HepG2 (cell line): ENCODE results near the gene ZNF540. TPM values are rescaled to one million over a fixed set of nuclear protein-coding genes. Genes with fewer than 3 reads are reported as not detected.

Source experiments
- AGO1 ChIP-seq: fragments of 200-400 bp; formaldehyde crosslinking; IDR thresholded peaks from 2 replicates; pipeline ENCODE4 v1.6.1; 2017; ENCODE audit warnings: mild to moderate bottlenecking, low read depth, low read length, moderate library complexity; ENCODE audit not compliant: poor library complexity, severe bottlenecking
- CHD4 ChIP-seq: fragments of 200-600 bp; sonication (generic); IDR thresholded peaks from 2 replicates; pipeline ENCODE4 v1.7.0; 2017; ENCODE audit warnings: mild to moderate bottlenecking, low read length, borderline replicate concordance
- HDAC1 ChIP-seq: sonication (generic); formaldehyde crosslinking; IDR thresholded peaks from 2 replicates; pipeline ENCODE4 v1.5.1; 2020; ENCODE audit warnings: mild to moderate bottlenecking, missing genetic modification reagents
- KDM3A ChIP-seq: IDR thresholded peaks from 2 replicates; pipeline ENCODE4 v1.6.1; 2018; ENCODE audit warnings: low read depth, missing compliant biosample characterization
- NONO ChIP-seq, 2 experiments: fragments of 450-650 bp in 1 of 2; sonication (generic) in 1 of 2; formaldehyde crosslinking in 1 of 2; IDR thresholded peaks in 1 of 2; conservative IDR thresholded peaks in 1 of 2; 2 replicates each; pipeline versions ENCODE4 v1.6.1 to v1.8.0; 2017 to 2022; ENCODE audit warnings: mild to moderate bottlenecking in 1 of 2, missing genetic modification reagents in 1 of 2, moderate library complexity in 1 of 2
- SIX1 ChIP-seq: sonication (generic); formaldehyde crosslinking; IDR thresholded peaks from 2 replicates; pipeline ENCODE4 v1.4.0; 2020; ENCODE audit warnings: missing genetic modification reagents, borderline replicate concordance
- SMYD3 ChIP-seq: sonication (generic); formaldehyde crosslinking; IDR thresholded peaks from 2 replicates; pipeline ENCODE4 v1.8.1; 2023; ENCODE audit warnings: mild to moderate bottlenecking, missing genetic modification reagents
- SPEN ChIP-seq: sonication (generic); formaldehyde crosslinking; IDR thresholded peaks from 2 replicates; pipeline ENCODE4 v1.5.1; 2020; ENCODE audit warnings: low read depth, mild to moderate bottlenecking, missing genetic modification reagents
- XRCC5 ChIP-seq: fragments of 200-400 bp; formaldehyde crosslinking; optimal IDR thresholded peaks from 2 replicates; pipeline ENCODE3; 2017; ENCODE audit warnings: mild to moderate bottlenecking, low read length
- ZFP36L2 ChIP-seq: sonication (generic); formaldehyde crosslinking; IDR thresholded peaks from 2 replicates; pipeline ENCODE4 v1.4.0; 2020; ENCODE audit warnings: missing genetic modification reagents
- ZFP62 ChIP-seq: sonication (generic); formaldehyde crosslinking; IDR thresholded peaks from 2 replicates; pipeline ENCODE4 v1.4.0; 2020; ENCODE audit warnings: missing genetic modification reagents
- ZNF33A ChIP-seq: sonication (generic); formaldehyde crosslinking; IDR thresholded peaks from 2 replicates; pipeline ENCODE4 v1.5.1; 2020; ENCODE audit warnings: missing genetic modification reagents, mild to moderate bottlenecking, moderate library complexity, borderline replicate concordance
- ZNF672 ChIP-seq: sonication (generic); formaldehyde crosslinking; IDR thresholded peaks from 2 replicates; pipeline ENCODE4 v1.8.1; 2022; ENCODE audit warnings: missing genetic modification reagents
- ZNF780A ChIP-seq: sonication (generic); formaldehyde crosslinking; IDR thresholded peaks from 2 replicates; pipeline ENCODE4 v1.8.0; 2022; ENCODE audit warnings: mild to moderate bottlenecking, missing genetic modification reagents, moderate library complexity
- polyA plus RNA-seq, 8 experiments: library from polyadenylated mRNA; depleted of rRNA in 3 of 8; stranded (reverse) in 7 of 8; unstranded in 1 of 8; fragments of >200 nt; fragmentation: Illumina TruSeq in 4 of 8; extraction: Trizol in 4 of 8; gene quantifications; 2 replicates each; pipeline versions ENCODE4 v1.2.1 to v1.2.3, GENCODE V29; 2011 to 2016; ENCODE audit warnings: low read depth in 4 of 8, missing spikeins in 1 of 8, mixed read lengths in 1 of 8; ENCODE audit not compliant: insufficient read depth in 1 of 8
- total RNA-seq, 5 experiments: library from RNA; depleted of rRNA; stranded (reverse); fragments of >200 nt; fragmentation: Illumina TruSeq; extraction: Trizol; gene quantifications; 2 replicates each; pipeline ENCODE4 v1.2.3, GENCODE V29; 2016; ENCODE audit warnings: low read depth in 1 of 5
- TF ChIP-seq, protein P1 (sequence below): sonication (generic); formaldehyde crosslinking; IDR thresholded peaks from 2 replicates; pipeline ENCODE4 v1.8.0; 2022; ENCODE audit warnings: missing genetic modification reagents, mild to moderate bottlenecking, borderline replicate concordance
- TF ChIP-seq, protein P2 (sequence below), 2 experiments: fragments of 450-650 bp in 1 of 2; sonication (generic) in 1 of 2; formaldehyde crosslinking in 1 of 2; IDR thresholded peaks; 2 replicates each; pipeline versions ENCODE4 v1.6.1 to v1.8.0; 2016 to 2022; ENCODE audit warnings: antibody characterized with exemption in 1 of 2, mild to moderate bottlenecking in 1 of 2, missing genetic modification reagents in 1 of 2
- TF ChIP-seq, protein P3 (sequence below): IDR thresholded peaks from 2 replicates; pipeline ENCODE4 v1.6.1; 2018; ENCODE audit warnings: missing genetic modification reagents, mild to moderate bottlenecking, missing compliant biosample characterization

The ZNF540 gene
- total and polyA plus RNA-seq, 2 of the 13 experiments (the other 11 are each of a cell fraction or from before 2014, with no cell fraction given) = 0.21 to 0.40 TPM

DNA sequence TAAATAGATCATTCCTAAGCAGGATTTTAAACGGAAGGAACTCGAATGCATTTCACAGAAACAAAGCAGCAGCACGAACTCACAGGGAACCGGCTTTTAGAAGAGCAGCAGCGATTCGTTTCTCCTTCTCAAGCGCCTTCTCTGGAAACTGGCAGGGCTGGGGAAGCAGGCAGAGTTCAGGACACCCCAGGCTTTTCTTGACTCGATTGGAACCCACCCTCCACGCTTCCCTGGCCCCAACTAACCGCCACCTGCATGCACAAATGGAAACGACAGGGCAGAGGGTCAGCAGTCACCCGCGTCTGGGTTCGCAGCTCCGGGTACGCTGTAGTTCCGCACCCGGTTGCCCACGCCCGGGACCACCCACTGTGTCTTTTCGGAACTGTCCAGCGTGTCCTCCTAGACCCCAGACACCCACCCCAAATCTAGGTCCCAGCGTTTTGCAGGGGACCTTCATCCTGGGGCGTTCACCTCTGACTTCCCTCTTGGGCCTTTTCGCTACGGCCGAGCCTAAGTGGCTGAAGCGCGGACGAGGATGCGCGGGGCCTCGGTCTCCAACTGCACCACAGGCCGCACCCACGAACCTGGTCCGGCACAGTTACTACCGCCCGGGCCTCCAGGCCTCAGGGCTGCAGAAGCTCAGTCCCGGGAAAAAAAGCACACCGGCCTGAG lies 60.1 kb downstream of the ZNF540 start (continued):
- TF ChIP-seq, protein P1, sequence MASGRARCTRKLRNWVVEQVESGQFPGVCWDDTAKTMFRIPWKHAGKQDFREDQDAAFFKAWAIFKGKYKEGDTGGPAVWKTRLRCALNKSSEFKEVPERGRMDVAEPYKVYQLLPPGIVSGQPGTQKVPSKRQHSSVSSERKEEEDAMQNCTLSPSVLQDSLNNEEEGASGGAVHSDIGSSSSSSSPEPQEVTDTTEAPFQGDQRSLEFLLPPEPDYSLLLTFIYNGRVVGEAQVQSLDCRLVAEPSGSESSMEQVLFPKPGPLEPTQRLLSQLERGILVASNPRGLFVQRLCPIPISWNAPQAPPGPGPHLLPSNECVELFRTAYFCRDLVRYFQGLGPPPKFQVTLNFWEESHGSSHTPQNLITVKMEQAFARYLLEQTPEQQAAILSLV (CRISPR knock-in tag) = peak; percentile 45; the same call in 1 of the 2 replicates
- TF ChIP-seq SMYD3 (peak; percentile 21; the same call in 1 of the 2 replicates), SIX1 (CRISPR knock-in tag) (no peak), CHD4 (no peak), HDAC1 (CRISPR knock-in tag) (peak; percentile 19; the same call in 1 of the 2 replicates), XRCC5 (no peak), ZNF780A (CRISPR knock-in tag) (no peak), ZNF672 (CRISPR knock-in tag) (no peak), NONO (IDR thresholded peaks at IDR 0.05) (no peak), NONO (CRISPR knock-in tag; conservative IDR thresholded peaks at IDR 0.05) (no peak), KDM3A (no peak), AGO1 (peak; percentile 18), ZNF33A (CRISPR knock-in tag) (no peak), SPEN (peak; percentile 81; the same call in 1 of the 2 replicates), ZFP62 (no peak), ZFP36L2 (CRISPR knock-in tag) (no peak)
- TF ChIP-seq, protein P2, sequence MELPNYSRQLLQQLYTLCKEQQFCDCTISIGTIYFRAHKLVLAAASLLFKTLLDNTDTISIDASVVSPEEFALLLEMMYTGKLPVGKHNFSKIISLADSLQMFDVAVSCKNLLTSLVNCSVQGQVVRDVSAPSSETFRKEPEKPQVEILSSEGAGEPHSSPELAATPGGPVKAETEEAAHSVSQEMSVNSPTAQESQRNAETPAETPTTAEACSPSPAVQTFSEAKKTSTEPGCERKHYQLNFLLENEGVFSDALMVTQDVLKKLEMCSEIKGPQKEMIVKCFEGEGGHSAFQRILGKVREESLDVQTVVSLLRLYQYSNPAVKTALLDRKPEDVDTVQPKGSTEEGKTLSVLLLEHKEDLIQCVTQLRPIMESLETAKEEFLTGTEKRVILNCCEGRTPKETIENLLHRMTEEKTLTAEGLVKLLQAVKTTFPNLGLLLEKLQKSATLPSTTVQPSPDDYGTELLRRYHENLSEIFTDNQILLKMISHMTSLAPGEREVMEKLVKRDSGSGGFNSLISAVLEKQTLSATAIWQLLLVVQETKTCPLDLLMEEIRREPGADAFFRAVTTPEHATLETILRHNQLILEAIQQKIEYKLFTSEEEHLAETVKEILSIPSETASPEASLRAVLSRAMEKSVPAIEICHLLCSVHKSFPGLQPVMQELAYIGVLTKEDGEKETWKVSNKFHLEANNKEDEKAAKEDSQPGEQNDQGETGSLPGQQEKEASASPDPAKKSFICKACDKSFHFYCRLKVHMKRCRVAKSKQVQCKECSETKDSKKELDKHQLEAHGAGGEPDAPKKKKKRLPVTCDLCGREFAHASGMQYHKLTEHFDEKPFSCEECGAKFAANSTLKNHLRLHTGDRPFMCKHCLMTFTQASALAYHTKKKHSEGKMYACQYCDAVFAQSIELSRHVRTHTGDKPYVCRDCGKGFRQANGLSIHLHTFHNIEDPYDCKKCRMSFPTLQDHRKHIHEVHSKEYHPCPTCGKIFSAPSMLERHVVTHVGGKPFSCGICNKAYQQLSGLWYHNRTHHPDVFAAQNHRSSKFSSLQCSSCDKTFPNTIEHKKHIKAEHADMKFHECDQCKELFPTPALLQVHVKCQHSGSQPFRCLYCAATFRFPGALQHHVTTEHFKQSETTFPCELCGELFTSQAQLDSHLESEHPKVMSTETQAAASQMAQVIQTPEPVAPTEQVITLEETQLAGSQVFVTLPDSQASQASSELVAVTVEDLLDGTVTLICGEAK (IDR thresholded peaks at IDR 0.05) = no peak
- TF ChIP-seq, protein P2 (CRISPR knock-in tag; IDR thresholded peaks at IDR 0.05) = peak; percentile 74
- TF ChIP-seq, protein P3, sequence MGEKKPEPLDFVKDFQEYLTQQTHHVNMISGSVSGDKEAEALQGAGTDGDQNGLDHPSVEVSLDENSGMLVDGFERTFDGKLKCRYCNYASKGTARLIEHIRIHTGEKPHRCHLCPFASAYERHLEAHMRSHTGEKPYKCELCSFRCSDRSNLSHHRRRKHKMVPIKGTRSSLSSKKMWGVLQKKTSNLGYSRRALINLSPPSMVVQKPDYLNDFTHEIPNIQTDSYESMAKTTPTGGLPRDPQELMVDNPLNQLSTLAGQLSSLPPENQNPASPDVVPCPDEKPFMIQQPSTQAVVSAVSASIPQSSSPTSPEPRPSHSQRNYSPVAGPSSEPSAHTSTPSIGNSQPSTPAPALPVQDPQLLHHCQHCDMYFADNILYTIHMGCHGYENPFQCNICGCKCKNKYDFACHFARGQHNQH = no peak
